Stimulated activated CD4-positive, alpha-beta T cell treated with anti-CD3 and anti-CD28 coated beads, Interleukin-2, amount 100 ng/mL, for 4 hours (primary cell): Measurements from ENCODE around the gene SCAPER.

ENCODE experiments used
- DNase-seq: peaks from one replicate; pipeline ENCODE4 v3.0.0-alpha.2; 2020; ENCODE audit warnings: low read depth

The SCAPER gene

DNA sequence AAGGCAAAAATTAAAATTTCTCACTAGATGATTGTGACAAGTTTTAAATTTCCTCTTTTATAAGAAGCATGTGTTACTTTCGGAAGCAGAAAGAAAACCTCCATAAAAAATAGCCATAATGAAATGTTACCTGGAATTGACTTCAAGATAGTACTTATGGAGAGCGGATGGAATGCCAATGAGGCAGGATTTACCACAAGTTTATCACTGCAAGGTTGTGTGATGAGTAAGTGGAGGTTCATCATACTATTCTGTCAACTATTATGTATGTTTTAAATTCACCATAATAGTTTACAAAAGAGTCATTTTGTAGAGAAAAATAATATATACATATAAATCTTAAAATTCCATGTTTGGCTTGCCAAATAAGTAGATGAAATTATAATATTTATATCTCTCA is 230.3 kb downstream of the SCAPER start:
- DNase-seq: no peak

DNA sequence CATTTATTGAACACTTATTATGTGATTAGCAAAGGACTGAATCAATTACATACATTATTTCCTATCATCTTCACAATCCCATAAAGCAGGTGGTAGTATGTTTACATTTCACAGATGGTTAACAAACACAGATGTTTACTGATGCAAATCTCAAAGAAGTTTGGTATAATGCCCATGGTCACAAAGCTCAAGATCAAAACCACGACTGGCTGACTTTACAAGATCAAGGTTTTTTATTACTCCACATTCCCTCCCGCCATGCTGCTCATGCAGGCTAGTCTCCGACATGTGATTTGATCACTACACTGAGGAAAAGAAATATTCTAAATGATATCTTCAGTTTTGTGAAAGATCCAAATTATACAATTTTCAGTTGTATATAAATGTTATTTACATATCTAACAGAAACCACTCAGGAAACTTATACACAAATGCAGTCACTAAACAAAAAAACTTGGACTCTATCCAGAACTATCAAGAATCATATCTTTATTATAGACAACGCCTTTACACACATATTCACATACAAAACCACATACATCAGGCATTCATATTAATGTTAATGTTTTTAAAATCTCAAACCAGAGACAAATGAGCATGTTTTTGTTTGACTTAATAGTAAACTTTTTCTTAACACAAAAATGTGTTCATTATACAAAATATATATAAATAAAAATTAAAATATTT is 235.5 kb downstream of the SCAPER start:
- DNase-seq: no peak

DNA sequence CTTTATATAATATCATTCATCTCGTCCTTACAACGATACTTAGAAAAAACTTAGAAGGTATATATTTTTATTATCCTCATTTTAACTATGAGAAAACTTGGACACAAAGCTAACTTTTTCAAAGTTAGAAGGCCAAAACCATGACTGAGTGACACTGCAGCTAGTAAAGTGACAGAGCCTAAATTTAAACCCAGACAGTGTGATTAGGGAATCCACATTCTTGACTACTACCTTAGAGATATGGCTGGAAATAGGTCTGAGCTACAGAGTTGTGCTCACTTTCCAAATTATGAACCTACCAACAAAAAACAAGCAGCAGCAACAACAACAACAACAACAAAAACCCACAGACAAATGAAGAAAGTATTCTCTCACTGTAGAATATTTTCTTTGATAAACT is 236.2 kb downstream of the SCAPER start:
- no peak for DNase-seq

DNA sequence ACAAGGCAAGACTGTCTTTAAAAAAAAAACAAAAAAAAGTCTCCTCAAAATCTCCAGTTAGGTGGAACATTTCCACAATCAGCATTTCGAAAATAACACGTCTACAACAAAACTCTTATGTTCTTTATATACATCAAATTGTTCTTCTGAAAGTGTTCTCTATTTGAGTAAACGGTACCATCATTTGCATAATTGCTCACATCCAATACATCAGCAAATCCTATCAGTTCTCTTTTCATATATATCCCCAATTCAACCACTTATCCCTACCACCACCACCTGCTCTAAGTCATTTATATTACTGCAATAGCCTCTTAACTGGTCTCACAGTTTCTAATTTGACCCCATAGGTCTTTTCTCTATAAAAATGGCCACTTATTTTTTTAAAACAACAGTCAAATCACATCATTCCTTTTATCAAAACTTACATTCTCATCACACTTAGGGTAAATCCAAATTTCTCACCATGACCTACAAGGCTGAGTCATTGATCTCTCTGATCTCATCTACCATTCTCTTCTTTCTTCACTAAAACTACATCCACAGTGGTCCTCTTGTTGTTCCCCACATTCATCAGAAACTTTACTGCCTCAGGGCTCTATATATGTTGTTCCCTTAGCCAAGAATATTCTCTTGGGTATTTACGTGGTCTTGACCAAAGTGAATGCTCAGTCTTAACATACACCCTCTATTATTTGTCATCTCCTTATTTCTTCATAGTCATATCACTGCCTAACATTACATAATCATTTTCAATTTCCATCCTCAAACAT is 237.0 kb downstream of the SCAPER start:
- no peak for DNase-seq

DNA sequence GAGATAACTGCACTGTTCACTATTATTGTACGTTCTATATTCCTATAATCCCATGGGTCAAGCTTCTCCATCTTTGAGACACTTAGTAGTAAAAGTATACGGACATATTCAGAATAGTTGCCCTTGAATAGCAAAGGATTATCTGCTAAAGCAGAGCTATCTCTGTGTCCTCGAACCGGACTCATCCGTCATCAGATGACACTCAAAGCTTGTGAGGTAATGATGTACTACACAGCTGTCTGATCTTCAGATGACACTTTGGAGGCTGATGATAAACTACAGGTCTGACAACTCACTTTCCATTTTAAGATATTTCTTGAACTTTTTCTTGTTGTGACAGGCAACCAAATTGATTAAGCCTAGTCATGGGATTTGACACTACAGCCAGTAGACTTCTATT is 240.2 kb downstream of the SCAPER start:
- DNase-seq: no peak

DNA sequence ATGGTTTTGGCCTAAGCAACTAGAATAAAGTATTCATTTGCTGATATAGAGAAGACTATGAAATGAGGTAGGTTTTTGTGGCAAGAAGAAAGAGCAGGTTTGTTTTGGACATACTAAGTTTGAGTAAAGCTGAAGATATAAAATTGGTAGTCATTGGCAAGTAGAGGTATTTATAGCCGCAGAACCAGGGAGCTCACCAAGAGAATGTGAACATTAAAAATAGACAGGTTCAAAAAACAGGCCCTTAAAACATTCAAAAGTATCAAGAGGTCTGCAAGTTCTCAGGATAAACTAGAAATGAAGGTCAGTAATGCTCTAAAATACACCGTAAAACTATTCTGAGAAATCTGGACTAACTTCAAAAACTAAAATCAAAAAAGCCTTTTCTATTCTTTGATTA is 240.7 kb downstream of the SCAPER start:
- DNase-seq: no peak

DNA sequence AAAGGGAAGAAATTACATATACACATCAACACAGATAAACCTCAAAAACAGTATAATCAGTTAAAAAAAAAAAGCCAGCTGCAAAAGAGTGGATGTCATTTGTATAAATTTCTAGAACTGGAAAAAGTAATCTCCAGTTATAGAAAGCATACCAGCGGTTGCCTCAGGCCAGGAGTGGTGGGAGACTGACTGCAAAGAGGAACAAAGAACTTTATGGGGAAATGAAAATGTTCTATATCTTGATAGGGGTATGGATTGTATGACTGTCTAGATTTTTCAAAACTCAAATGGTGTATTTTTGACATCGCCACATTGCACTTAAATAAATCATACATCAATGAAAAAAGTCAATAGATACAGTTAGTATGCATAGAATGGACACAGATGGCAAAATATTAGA is 241.6 kb downstream of the SCAPER start:
- no peak for DNase-seq

DNA sequence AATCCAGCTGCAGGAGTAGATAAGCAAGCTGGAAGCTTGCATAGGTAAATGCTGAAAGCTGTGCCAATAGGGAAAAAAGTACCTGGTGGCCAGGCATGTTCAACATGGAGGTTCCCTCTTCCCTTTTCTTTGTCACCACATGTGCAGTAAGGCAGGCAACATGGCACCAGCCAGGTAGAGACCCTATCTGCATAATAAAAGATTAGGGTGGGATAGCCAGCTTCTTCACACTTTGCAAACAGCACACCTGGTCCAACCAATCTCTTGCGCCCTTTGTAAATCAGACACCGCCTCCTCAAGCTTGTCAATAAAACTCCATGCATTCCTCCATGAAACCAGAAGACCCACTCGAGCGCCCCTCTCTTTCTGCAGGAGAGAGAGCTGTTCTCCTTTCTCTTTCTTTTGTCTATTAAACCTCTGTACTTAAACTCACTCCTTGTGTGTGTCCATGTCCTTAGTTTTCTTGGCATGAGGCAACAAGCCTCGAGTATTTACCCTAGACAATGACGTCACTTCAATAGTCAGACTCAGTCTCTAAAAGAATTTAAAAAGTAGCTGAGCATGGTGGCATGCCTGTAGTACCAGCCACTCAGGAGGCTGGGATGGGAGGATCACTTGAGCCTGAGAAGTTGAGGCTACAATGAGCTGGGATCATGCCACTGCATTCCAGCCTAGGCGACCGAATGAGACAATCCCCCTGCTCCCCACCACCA is 256.3 kb downstream of the SCAPER start:
- DNase-seq: no peak

DNA sequence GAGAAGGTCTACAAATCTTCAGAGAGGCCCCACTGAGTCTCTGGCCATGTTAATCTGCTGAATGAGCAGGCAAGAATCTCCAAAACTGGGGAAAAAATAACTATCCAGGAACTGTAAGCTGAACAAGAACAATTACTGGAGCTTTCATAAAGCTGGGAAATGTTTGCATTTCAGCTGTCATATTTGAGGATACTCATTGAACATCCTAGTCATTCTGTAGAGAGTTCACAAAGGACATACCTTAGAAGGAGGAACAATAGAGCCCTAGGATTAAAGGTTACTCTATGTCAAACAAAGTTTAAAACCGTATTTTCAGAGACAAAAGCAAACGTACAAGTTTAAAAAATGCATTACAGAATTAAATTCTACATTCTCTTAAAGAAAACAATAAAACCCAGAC is 257.5 kb downstream of the SCAPER start:
- no peak for DNase-seq

DNA sequence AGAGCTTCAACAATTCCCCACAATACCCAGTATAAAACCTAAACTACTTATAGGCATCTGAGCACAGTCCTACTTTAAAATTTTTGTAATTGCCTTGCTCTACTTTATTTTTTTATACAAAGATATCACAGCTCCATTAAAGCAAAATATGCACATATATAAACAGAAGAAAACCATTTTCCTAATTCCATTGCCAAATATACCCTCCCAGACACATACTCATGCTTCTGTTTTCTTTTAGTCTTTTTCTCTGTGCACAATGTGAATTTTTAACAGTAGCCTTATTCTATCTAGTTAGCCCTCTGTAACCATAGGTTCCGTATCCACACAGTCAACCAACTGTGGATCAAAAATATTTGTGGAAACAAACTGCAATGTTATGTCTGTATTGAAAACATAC is 260.5 kb downstream of the SCAPER start:
- DNase-seq: no peak

DNA sequence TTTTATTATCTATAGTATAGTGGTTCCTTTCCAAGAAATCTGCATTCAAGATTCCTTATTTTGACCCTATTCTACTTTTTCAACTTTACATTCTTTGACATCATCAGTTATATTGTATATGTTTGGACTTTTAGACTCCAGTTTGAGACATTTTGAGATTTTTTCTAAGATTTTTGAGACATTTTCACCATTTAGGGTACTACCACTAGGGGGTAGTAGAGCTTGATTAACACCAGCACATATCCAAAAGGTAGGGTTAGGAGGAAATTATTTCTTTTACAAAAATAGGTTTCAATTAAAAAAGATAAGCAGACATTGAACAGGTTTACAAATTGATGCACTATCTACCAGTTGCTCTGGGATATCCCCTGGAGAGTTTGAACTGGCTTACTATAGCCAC is 262.5 kb downstream of the SCAPER start:
- no peak for DNase-seq

DNA sequence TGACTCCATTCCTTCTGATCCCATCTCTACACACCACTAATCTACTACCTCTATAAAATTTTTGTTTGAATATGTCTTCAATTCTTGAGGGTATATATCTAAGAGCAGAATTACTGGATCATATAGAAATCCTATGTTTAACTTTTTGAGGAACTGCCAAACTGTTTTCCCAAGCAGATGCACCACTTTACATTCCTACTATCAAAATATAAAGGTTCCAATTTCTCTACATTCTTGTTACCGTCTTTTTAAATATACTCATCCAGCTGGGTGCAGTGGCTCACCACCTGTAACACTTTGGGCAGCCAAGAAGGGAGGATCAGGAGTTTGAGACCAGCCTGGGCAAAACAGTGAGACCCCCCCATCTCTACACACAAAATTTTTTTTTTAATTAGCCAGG is 268.0 kb downstream of the SCAPER start:
- DNase-seq: no peak

DNA sequence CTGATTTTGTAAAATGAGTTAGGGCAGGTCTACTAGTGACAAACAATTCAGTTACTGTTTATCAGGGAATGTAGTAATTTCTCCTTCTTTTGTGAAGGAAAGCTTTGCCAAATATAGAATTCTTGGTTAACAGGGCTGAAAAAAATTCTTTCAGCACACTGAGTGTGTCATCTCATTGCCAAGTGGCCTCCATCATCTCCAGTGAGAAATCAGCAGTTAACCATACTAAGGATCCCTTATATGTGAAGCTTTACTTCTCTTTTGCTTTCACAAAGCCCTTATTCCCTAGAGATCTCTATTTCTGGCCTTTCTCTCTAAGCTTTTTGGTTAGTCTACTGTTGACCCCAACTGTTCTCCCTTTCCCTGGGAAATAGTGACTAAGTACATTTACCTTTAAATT is 269.1 kb downstream of the SCAPER start:
- no peak for DNase-seq

DNA sequence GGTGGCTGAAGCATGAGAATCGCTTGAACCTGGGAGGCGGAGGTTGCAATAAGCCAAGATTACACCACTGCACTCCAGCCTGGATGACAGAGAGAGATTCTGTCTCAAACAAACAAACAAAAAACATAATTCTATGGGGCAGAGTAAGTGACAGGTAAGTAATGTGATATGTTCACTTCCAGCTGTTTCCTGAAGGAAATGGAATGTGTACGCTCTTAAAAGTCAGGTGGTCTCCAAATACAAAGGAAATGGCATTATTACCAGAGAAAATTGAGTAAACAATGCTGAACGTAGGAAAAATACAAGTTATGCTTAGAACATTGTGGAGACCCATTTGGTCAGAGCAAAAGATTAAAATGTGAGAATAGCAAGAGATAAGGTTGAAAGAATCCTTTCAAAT is 278.5 kb downstream of the SCAPER start:
- DNase-seq: no peak

DNA sequence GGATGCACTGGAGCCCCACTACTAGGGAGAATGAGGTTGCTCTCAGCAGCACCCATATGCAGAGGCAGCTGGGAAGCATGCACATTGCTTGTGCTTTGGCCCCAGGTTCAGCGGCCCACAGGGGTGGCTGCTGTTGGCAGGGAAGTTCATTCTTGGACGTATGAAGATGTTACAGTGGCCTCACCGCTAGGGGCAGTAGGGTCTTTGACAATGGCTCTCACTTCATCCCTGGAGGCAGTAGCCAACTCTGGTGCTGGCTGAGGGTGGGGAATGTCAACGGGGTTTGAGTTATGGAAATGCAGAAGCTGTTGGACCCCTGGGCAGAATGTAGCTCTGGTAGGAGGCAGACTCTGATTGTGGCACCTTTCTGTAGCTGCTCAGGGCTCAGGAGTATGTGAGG is 279.9 kb downstream of the SCAPER start:
- DNase-seq: no peak

DNA sequence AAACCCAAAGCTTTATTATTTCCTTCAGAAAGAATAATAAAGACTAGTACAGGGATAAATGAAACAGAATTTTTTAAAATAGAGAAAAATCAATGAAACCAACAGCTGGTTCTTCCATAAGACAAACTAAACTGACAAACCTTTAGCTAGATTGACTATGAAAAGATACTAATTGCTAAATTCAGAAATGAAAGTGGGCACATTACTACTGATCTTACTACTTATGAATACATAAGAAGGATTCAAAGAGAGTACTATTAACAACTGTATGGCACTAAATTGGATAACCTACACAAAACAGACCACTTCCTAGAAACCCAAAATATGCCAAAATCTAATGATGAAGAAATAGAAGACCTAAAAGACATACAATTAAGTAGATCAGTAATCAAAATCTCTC is 290.4 kb downstream of the SCAPER start:
- DNase-seq: no peak

DNA sequence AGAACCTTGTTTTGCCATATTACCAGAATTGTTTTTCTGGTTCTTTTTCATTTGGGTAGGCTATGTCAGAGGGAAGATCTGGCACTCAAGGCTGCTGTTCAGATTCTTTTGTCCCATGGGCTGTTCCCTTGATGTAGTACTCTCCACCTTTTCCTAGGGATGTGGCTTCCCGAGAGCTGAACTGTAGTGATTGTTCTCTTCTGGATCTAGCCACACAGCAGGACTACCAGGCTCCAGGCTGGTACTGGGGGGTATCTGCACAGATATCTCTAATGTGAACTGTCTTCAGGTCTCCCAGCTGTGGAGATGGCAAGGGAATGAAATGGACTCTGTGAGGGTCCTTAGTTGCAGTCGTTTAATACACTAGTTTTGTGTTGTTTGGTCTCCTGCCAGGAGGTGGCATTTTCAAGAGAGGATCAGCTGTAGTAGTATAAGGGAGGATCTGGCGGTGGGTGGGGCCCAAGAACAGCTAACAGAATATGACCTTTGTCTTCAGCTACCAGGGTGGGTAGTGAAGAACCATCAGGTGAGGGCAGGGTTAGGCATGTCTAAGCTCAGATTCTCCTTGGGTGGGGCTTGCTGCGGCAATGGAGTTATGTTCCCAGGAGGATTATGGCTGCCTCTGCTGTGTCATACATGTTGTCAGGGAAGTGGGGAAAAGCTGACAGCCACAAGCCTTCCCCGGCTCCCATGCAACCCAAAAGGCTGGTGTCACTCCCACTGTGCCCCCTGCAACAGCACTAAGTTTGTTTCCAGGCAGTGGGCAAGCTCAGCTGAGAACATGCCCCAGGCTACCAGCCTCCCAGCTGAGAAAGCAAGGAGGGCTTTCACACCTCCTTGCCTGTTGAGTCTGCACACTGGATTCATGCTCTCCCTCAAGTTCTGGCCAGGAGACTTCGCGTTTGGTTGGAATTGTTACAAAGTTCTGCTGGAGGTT is 316.1 kb downstream of the SCAPER start:
- no peak for DNase-seq

DNA sequence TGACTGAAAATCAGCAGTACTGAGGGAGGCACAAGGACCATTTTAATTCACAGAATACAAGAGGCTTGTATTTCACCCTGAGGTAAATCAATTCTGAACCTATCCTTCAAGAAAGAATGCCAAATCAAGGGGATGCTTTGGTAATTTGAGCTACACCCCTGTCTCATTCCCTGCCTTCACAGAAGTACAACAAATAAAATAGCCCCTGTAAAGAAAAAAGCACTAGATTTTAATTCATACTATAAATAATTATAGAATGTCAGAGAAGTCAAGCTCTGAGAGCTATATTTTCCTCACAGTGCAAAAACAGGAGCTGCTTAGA is 319.6 kb downstream of the SCAPER start:
- no peak for DNase-seq

DNA sequence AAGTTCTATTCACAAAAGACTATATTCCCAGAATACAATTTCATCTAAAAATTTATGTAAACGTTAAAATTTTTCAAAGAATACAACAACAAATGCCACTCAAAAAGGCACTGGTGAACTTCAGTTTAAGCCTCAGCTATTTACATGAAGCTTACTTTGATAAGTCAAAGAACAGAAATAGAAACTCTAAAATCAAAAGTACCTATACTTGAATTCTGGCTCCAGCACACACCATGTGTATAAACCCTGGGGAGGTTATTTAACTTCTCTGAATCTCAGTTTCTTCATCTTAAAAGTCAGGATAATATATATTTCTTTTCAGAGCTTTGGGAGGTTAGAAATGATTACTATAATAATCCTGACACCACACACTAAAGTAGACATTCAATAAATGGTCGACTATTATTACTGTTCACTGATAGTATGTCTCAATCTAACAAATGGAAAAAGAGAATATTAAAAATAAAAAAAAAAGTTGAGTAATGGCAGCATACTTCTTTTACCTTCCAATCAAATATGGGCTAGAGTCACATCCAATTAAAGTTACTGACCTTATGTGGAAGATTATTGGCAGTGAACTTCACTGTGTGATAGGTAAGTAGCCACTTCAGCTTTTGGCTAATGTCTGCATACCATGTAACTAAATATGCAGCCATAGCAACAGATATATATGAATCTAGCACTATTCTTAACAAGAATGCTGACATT is 320.1 kb downstream of the SCAPER start:
- DNase-seq: no peak

DNA sequence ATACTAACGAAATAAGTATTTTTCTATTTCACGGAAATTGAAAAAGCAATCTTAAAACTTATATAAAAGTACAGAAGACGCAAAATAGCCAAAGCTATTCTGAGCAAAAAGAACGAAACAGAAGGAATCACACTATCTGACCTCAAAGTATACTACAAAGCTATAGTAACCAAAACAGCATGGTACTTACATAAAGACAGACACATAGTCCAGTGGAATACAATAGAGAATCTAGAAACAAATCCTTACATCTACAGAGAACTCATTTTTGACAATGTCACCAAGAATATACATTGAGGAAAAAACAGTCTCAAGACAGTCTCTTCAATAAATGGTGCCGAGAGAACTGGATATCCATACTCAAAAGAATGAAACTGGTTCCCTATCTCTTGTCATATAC is 322.6 kb downstream of the SCAPER start:
- DNase-seq: no peak

DNA sequence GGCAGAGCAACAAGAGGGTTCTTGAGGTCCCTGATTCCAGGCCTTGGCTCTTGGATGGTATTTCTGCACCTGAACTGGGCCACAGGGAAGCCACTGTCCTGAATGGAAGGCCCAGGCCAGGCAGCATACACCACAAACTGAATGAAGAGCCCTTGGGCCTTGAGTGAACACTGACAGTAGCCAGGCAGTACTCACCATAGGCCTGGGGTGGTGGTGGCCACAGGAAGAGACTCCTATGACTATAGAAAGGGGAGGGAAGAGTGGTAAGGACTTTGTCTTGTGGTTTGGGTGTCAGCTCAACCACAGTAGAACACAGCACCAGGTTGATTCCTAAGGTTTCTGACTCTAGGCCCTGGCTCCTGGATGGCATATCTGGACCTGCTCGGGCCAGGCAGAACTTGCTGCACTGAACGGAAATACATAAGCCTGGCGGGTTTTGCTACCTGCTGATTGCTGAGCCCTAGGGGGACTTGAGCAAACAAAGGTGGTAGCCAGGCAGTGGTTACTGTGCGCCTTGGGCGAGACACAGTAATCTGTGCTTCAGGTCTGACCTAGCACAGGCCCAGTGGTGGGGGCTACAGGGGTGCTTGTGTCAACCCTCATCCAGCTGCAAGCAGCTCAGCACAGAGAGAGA is 327.1 kb downstream of the SCAPER start:
- DNase-seq: no peak
